ENCODE measurements around the gene IL12RB2.

Gene IL12RB2

GRCh38 chr1:67401443-67401842 lies 93.8 kb downstream of the IL12RB2 start:
- no peak overlapping the region for H3K23ac ChIP-seq (ENCODE audit: low read length)
- H3K9ac ChIP-seq (ENCODE audit: low read length): no peak overlapping the region
- H3K27ac ChIP-seq (ENCODE audit: low read depth, low read length): no peak overlapping the region
- no peak overlapping the region for H3K4ac ChIP-seq (ENCODE audit: low read depth, low read length)
- H3K4me2 ChIP-seq (ENCODE audit: low read length): no peak overlapping the region
- H3K27me3 ChIP-seq (ENCODE audit: insufficient read depth, low read length): no peaks in the 10 kb centered on the region
- H3K9me3 ChIP-seq (ENCODE audit: insufficient read depth, low read depth, low read length): no peaks in the 10 kb centered on the region
- H2BK12ac ChIP-seq (ENCODE audit: low read length): no peak overlapping the region
- H2AFZ ChIP-seq (ENCODE audit: insufficient read depth, low read length, poor library complexity): no peak overlapping the region
- no peak overlapping the region for H3K18ac ChIP-seq (ENCODE audit: low read length)
- H3K36me3 ChIP-seq (ENCODE audit: control insufficient read depth in 1 of 2, insufficient read depth in 2 of 2, low read length in 2 of 2): no peaks in the 10 kb centered on the region
- no peaks in the 10 kb centered on the region for H3K79me1 ChIP-seq (ENCODE audit: low read length)
- no CpG with 5 or more reads among the region's 6 CpGs for WGBS (ENCODE audit: extremely low coverage, insufficient coverage, insufficient read length)
- no peak for DNase-seq
- H4K8ac ChIP-seq (ENCODE audit: low read depth, low read length): no peak overlapping the region
- H3K79me2 ChIP-seq (ENCODE audit: control insufficient read depth, insufficient read depth, low read length, poor library complexity): no peaks in the 10 kb centered on the region
- no peak overlapping the region for H2AK5ac ChIP-seq (ENCODE audit: low read length)
- no peak overlapping the region for H4K12ac ChIP-seq (ENCODE audit: low read depth, low read length)
- no peak overlapping the region for H4K91ac ChIP-seq (ENCODE audit: low read depth, low read length)
- no peaks in the 10 kb centered on the region for H3K4me1 ChIP-seq (ENCODE audit: control insufficient read depth in 1 of 2, insufficient read depth in 2 of 2, low read length in 2 of 2)
- H2BK120ac ChIP-seq (ENCODE audit: insufficient read depth, low read length, poor library complexity): no peak overlapping the region
- no peak overlapping the region for H2BK5ac ChIP-seq (ENCODE audit: low read depth, low read length, poor library complexity)
- H3K4me3 ChIP-seq (ENCODE audit: low read depth, low read length): no peak overlapping the region
- H3K14ac ChIP-seq (ENCODE audit: low read length): no peak overlapping the region

- no peak overlapping the region for H3K9ac ChIP-seq (ENCODE audit: low read length)
- H3K27ac ChIP-seq (ENCODE audit: low read depth, low read length): no peak overlapping the region
- no peak overlapping the region for H2BK5ac ChIP-seq (ENCODE audit: low read depth, low read length, poor library complexity)
- no peak overlapping the region for H3K14ac ChIP-seq (ENCODE audit: low read length)
- H3K4me3 ChIP-seq (ENCODE audit: low read depth, low read length): no peak overlapping the region
- DNase-seq: peak in 1 of 2 donors; percentile 7
- H3K4me2 ChIP-seq (ENCODE audit: low read length): no peak overlapping the region
- no peaks in the 10 kb centered on the region for H3K79me2 ChIP-seq (ENCODE audit: control insufficient read depth, insufficient read depth, low read length, poor library complexity)
- H4K91ac ChIP-seq (ENCODE audit: low read depth, low read length): no peak overlapping the region
- no peaks in the 10 kb centered on the region for H3K27me3 ChIP-seq (ENCODE audit: insufficient read depth, low read length)
- no peak overlapping the region for H3K4ac ChIP-seq (ENCODE audit: low read depth, low read length)
- no peak overlapping the region for H4K12ac ChIP-seq (ENCODE audit: low read depth, low read length)
- H3K4me1 ChIP-seq (ENCODE audit: control insufficient read depth in 1 of 2, insufficient read depth in 2 of 2, low read length in 2 of 2): no peaks in the 10 kb centered on the region
- no peak overlapping the region for H2AFZ ChIP-seq (ENCODE audit: insufficient read depth, low read length, poor library complexity)
- WGBS (ENCODE audit: extremely low coverage, insufficient coverage, insufficient read length): no CpG with 5 or more reads among the region's 5 CpGs
- H3K36me3 ChIP-seq (ENCODE audit: control insufficient read depth in 1 of 2, insufficient read depth in 2 of 2, low read length in 2 of 2): peaks cover 3 to 7% of the 10 kb centered on the region in 2 experiments
- no peak overlapping the region for H2AK5ac ChIP-seq (ENCODE audit: low read length)
- no peaks in the 10 kb centered on the region for H3K9me3 ChIP-seq (ENCODE audit: insufficient read depth, low read depth, low read length)
- H3K18ac ChIP-seq (ENCODE audit: low read length): no peak overlapping the region
- H3K79me1 ChIP-seq (ENCODE audit: low read length): no peaks in the 10 kb centered on the region
- no peak overlapping the region for H4K8ac ChIP-seq (ENCODE audit: low read depth, low read length)
- no peak overlapping the region for H3K23ac ChIP-seq (ENCODE audit: low read length)
- H2BK120ac ChIP-seq (ENCODE audit: insufficient read depth, low read length, poor library complexity): no peak overlapping the region
- H2BK12ac ChIP-seq (ENCODE audit: low read length): no peak overlapping the region
Measured at GRCh38 chr1:67404212-67404620, 96.5 kb downstream of the IL12RB2 start.

- no peak overlapping the region for H3K18ac ChIP-seq (ENCODE audit: low read length)
- peaks cover 3 to 8% of the 10 kb centered on the region in 2 experiments for H3K36me3 ChIP-seq (ENCODE audit: control insufficient read depth in 1 of 2, insufficient read depth in 2 of 2, low read length in 2 of 2)
- H3K79me2 ChIP-seq (ENCODE audit: control insufficient read depth, insufficient read depth, low read length, poor library complexity): no peaks in the 10 kb centered on the region
- no peak overlapping the region for H2BK12ac ChIP-seq (ENCODE audit: low read length)
- H4K12ac ChIP-seq (ENCODE audit: low read depth, low read length): no peak overlapping the region
- no peaks in the 10 kb centered on the region for H3K27me3 ChIP-seq (ENCODE audit: insufficient read depth, low read length)
- no peak overlapping the region for H3K4me2 ChIP-seq (ENCODE audit: low read length)
- no peak overlapping the region for H4K8ac ChIP-seq (ENCODE audit: low read depth, low read length)
- H2AK5ac ChIP-seq (ENCODE audit: low read length): no peak overlapping the region
- no peak overlapping the region for H3K27ac ChIP-seq (ENCODE audit: low read depth, low read length)
- no peaks in the 10 kb centered on the region for H3K79me1 ChIP-seq (ENCODE audit: low read length)
- H3K4ac ChIP-seq (ENCODE audit: low read depth, low read length): no peak overlapping the region
- H3K4me3 ChIP-seq (ENCODE audit: low read depth, low read length): no peak overlapping the region
- no peak overlapping the region for H4K91ac ChIP-seq (ENCODE audit: low read depth, low read length)
- no peak overlapping the region for H3K23ac ChIP-seq (ENCODE audit: low read length)
- H3K9ac ChIP-seq (ENCODE audit: low read length): no peak overlapping the region
- WGBS (ENCODE audit: extremely low coverage, insufficient coverage, insufficient read length): no CpG with 5 or more reads among the region's 3 CpGs
- no peak overlapping the region for H2BK5ac ChIP-seq (ENCODE audit: low read depth, low read length, poor library complexity)
- H3K14ac ChIP-seq (ENCODE audit: low read length): no peak overlapping the region
- no peak overlapping the region for H2BK120ac ChIP-seq (ENCODE audit: insufficient read depth, low read length, poor library complexity)
- H2AFZ ChIP-seq (ENCODE audit: insufficient read depth, low read length, poor library complexity): no peak overlapping the region
- H3K4me1 ChIP-seq (ENCODE audit: control insufficient read depth in 1 of 2, insufficient read depth in 2 of 2, low read length in 2 of 2): no peaks in the 10 kb centered on the region
- no peak for DNase-seq
- no peaks in the 10 kb centered on the region for H3K9me3 ChIP-seq (ENCODE audit: insufficient read depth, low read depth, low read length)
Measured at GRCh38 chr1:67405473-67406245, 98.0 kb downstream of the IL12RB2 start.

GRCh38 chr1:67407498-67407897 lies 99.8 kb downstream of the IL12RB2 start:
- H3K23ac ChIP-seq (ENCODE audit: low read length): no peak overlapping the region
- no peak overlapping the region for H4K91ac ChIP-seq (ENCODE audit: low read depth, low read length)
- no peak overlapping the region for H3K4ac ChIP-seq (ENCODE audit: low read depth, low read length)
- H3K79me2 ChIP-seq (ENCODE audit: control insufficient read depth, insufficient read depth, low read length, poor library complexity): no peaks in the 10 kb centered on the region
- H3K27ac ChIP-seq (ENCODE audit: low read depth, low read length): no peak overlapping the region
- no peaks in the 10 kb centered on the region for H3K4me1 ChIP-seq (ENCODE audit: control insufficient read depth in 1 of 2, insufficient read depth in 2 of 2, low read length in 2 of 2)
- H3K4me2 ChIP-seq (ENCODE audit: low read length): no peak overlapping the region
- H3K9ac ChIP-seq (ENCODE audit: low read length): no peak overlapping the region
- H3K4me3 ChIP-seq (ENCODE audit: low read depth, low read length): no peak overlapping the region
- H3K14ac ChIP-seq (ENCODE audit: low read length): no peak overlapping the region
- no peak overlapping the region for H2BK120ac ChIP-seq (ENCODE audit: insufficient read depth, low read length, poor library complexity)
- H4K8ac ChIP-seq (ENCODE audit: low read depth, low read length): no peak overlapping the region
- no peak overlapping the region for H2AFZ ChIP-seq (ENCODE audit: insufficient read depth, low read length, poor library complexity)
- H3K79me1 ChIP-seq (ENCODE audit: low read length): no peaks in the 10 kb centered on the region
- no CpG with 5 or more reads among the region's 5 CpGs for WGBS (ENCODE audit: extremely low coverage, insufficient coverage, insufficient read length)
- H2BK5ac ChIP-seq (ENCODE audit: low read depth, low read length, poor library complexity): no peak overlapping the region
- H2AK5ac ChIP-seq (ENCODE audit: low read length): no peak overlapping the region
- H3K27me3 ChIP-seq (ENCODE audit: insufficient read depth, low read length): no peaks in the 10 kb centered on the region
- peak; percentile 67 to 90 for DNase-seq
- H3K9me3 ChIP-seq (ENCODE audit: insufficient read depth, low read depth, low read length): no peaks in the 10 kb centered on the region
- H2BK12ac ChIP-seq (ENCODE audit: low read length): no peak overlapping the region
- no peak overlapping the region for H4K12ac ChIP-seq (ENCODE audit: low read depth, low read length)
- H3K36me3 ChIP-seq (ENCODE audit: control insufficient read depth in 1 of 2, insufficient read depth in 2 of 2, low read length in 2 of 2): peaks cover 3 to 8% of the 10 kb centered on the region in 2 experiments
- H3K18ac ChIP-seq (ENCODE audit: low read length): no peak overlapping the region
